ENCODE measurements around the gene CFLAR.

Gene CFLAR

DNA sequence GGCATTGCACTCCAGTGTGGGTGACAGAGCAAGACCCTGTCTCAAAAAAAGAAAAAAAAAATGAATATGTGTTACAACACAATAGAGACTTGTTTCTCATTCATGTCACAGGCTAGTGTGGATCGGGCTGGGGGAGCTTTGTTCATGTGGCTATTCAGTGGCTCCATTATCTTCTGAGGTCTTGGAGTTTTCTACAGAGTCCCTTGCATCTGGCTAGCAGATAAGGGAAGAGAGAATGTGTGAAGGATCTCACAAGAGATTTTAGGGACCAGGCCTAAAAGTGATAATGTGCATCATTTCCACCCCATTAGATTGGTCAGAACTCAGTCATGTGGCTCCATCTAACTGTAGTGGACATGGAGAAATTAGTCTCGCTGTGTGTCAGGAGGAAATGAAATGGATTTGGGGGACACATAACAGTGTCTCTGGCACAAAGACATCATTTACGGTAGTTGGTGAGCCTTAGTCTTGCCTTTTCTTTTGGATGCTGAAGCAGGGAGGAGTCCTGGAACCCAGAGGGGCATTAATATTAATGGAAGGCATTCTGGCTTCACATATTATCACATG lies 34.6 kb downstream of the CFLAR start:
- no peaks in the 10 kb centered on the region for H3K9me3 ChIP-seq (ENCODE audit: control insufficient read depth, insufficient read depth, low read depth, low read length)
- H3K4me1 ChIP-seq (ENCODE audit: control insufficient read depth, insufficient read depth, low read length), result peaks cover 22% of the 10 kb centered on the region
- no peak overlapping the region for H3K27ac ChIP-seq (ENCODE audit: low read depth, low read length)
- no peak overlapping the region for H3K9ac ChIP-seq (ENCODE audit: low read length)
- H3K27me3 ChIP-seq (ENCODE audit: control insufficient read depth, insufficient read depth, low read length), result no peaks in the 10 kb centered on the region
- no peak overlapping the region for H3K4me3 ChIP-seq (ENCODE audit: low read depth, low read length)
- no peaks in the 10 kb centered on the region for H3K36me3 ChIP-seq (ENCODE audit: control insufficient read depth, insufficient read depth, low read length)

DNA sequence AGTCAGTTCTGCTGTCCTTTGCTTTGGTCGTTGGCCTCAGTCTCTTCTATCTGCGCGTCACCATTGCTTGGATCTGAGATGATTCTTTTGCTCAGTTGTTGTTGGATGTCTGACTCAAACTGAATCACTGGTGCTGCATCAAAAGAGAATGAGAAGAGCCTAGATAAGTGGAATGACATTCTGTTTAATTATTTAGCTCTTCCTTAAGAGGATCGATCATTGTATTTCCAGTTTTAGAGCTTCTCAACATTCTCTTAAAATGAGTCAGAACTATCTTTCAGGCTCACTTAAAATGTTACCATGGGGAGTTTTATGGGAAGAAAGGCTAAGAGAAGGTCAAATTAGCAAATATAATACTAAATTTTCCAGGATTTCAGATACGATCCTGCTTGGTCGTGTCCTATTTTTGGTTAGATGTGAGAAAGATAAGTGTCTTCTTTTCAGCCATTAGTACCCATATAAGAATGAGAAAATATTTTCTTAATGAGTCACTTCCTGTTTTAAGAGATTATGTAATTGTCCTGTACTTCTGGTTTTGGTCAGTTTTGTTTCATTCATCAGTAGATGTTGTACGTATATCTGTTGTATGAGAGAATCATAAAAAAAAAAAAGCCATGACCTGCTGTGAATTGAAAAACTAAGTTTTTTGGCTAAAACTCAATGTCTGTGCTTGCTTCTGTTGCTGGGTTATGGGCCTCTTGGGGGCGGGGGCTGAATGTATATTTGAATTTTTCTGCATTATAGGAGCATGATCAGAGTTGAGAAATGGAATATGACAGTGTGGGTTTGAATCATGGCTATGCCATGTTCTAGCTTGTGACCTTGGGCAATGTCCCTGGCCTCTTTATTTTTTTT lies 35.4 kb downstream of the CFLAR start:
- H3K27me3 ChIP-seq (ENCODE audit: control insufficient read depth, insufficient read depth, low read length), result no peaks in the 10 kb centered on the region
- no peak overlapping the region for H3K9ac ChIP-seq (ENCODE audit: low read length)
- no peak overlapping the region for H3K4me3 ChIP-seq (ENCODE audit: low read depth, low read length)
- H3K9me3 ChIP-seq (ENCODE audit: control insufficient read depth, insufficient read depth, low read depth, low read length), result no peaks in the 10 kb centered on the region
- peaks cover 27% of the 10 kb centered on the region for H3K4me1 ChIP-seq (ENCODE audit: control insufficient read depth, insufficient read depth, low read length)
- H3K27ac ChIP-seq (ENCODE audit: low read depth, low read length), result peak overlapping the region; percentile 53; the same call in 1 of the 2 replicates
- no peaks in the 10 kb centered on the region for H3K36me3 ChIP-seq (ENCODE audit: control insufficient read depth, insufficient read depth, low read length)

DNA sequence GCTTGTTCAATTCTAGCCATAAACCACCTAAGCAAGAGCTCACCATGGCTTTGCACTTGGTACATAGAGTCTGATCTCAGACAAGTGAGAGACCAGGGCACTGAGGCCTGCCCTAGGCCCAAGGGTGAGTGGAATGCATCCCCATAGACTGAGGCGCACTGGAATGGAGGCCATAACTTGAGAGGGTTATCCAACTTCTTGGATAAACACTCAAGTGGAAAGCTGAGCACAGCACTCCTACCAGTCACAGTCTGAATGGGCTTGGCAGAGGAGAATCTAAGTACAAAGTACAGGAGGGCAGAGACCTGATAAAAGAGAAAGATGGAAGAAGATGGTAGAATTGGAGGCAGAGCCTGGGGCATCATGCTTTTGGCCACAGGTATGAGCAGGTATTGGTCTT lies 36.6 kb downstream of the CFLAR start:
- no peak overlapping the region for H3K4me3 ChIP-seq (ENCODE audit: low read depth, low read length)
- no peaks in the 10 kb centered on the region for H3K27me3 ChIP-seq (ENCODE audit: control insufficient read depth, insufficient read depth, low read length)
- no peak overlapping the region for H3K9ac ChIP-seq (ENCODE audit: low read length)
- peaks cover 29% of the 10 kb centered on the region for H3K4me1 ChIP-seq (ENCODE audit: control insufficient read depth, insufficient read depth, low read length)
- H3K9me3 ChIP-seq (ENCODE audit: control insufficient read depth, insufficient read depth, low read depth, low read length), result no peaks in the 10 kb centered on the region
- no peaks in the 10 kb centered on the region for H3K36me3 ChIP-seq (ENCODE audit: control insufficient read depth, insufficient read depth, low read length)
- H3K27ac ChIP-seq (ENCODE audit: low read depth, low read length), result no peak overlapping the region

DNA sequence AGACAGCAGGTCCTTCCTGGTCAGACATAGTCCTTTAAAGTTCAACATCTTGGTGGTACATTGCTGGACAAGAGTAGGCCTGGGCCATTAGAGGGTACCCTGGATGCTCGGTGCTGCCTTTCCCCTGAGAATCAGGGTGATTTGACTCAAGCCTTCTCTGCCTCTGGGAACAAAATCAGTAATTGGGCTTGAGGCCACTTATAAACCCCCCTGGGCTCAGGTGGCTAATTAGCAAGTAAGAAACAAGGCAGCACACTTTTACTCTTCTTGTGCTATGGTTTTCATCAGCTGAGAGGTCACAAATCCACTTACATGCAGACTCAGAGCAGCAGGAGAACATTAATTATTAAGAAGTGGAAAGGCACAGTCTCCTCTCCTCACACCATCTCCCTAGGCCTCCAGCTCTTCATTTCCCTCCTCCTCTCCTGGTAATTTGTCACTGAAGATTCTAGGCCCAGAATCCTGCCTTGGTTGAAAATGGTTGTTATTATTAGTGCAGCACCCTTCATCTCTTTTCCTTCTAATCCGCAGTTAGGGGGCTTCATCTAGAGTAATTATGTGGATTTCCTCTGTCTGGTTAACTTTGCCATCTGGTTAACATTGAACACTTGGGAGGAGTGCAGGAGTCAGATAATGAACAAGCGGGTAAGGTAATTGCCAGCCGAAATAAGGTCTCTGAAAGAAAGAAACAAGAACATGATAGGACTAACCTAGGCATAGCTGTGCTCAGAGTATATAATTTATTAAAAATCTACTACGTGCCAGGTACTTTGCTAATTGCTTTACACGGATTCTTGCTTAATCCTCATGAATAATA lies 37.2 kb downstream of the CFLAR start:
- Histone ChIP-seq H3K4me1 (ENCODE audit: control insufficient read depth, insufficient read depth, low read length) (peaks cover 35% of the 10 kb centered on the region), H3K9ac (ENCODE audit: low read length) (no peak overlapping the region), H3K36me3 (ENCODE audit: control insufficient read depth, insufficient read depth, low read length) (no peaks in the 10 kb centered on the region), H3K9me3 (ENCODE audit: control insufficient read depth, insufficient read depth, low read depth, low read length) (no peaks in the 10 kb centered on the region), H3K4me3 (ENCODE audit: low read depth, low read length) (no peak overlapping the region), H3K27ac (ENCODE audit: low read depth, low read length) (no peak overlapping the region), H3K27me3 (ENCODE audit: control insufficient read depth, insufficient read depth, low read length) (no peaks in the 10 kb centered on the region)

DNA sequence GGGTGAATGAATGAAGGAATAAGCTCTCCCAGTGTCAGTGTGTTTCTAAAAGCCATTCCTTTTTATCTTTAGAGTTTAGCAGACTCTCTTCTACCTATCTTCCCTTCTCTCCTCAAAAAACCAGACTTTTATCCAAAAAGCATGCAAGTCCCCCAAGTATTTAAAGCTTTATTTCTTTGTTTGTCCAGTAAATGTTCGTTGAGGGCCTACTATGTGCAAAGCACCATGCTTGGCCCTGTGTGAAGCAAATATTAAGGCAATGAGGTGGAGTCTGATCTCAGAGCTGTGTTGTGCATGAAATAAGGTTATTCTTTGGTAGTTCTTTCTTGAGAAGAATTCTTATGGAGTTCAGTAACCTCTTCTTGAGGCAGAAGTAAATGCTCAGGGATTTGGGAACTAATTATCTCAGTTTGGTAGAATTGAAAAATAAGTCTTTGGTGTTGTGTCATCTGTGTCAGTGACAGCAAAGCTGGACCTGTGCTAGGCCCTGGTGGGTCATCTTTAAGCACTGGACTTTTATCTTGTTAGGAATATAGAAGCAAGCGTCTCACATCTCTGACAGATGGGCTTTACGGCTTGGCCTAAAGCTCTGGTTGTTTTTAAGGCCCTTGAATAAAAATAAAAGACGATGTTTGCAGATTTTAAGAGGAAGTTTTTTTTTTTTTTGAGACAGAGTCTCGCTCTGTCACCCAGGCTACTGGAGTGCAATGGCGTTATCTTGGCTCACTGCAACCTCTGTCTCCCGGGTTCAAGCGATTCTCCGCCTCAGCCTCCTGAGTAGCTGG lies 38.8 kb downstream of the CFLAR start:
- Histone ChIP-seq H3K9me3 (ENCODE audit: control insufficient read depth, insufficient read depth, low read depth, low read length) (no peaks in the 10 kb centered on the region), H3K4me1 (ENCODE audit: control insufficient read depth, insufficient read depth, low read length) (peaks cover 21% of the 10 kb centered on the region), H3K9ac (ENCODE audit: low read length) (no peak overlapping the region), H3K36me3 (ENCODE audit: control insufficient read depth, insufficient read depth, low read length) (no peaks in the 10 kb centered on the region), H3K27me3 (ENCODE audit: control insufficient read depth, insufficient read depth, low read length) (no peaks in the 10 kb centered on the region), H3K27ac (ENCODE audit: low read depth, low read length) (no peak overlapping the region), H3K4me3 (ENCODE audit: low read depth, low read length) (no peak overlapping the region)

DNA sequence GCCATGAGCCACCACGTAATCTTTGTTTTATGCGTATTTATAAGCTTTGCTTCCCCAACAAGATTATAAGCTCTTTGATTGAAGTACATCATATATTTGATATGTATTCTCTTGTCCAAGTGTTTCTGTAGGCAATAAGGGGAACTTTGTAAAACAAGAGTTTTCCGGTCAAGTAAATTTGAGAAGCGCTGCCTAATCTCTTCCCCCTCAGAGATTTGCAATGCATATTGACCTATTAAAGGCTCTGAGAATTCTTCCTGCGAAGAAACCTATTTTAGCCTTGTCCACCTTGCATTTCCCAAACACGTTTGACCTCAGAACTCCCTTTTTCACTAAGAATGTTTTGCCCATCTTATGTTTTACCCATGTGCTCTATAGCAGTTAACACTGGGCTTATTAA lies 40.1 kb downstream of the CFLAR start:
- Histone ChIP-seq H3K4me1 (ENCODE audit: control insufficient read depth, insufficient read depth, low read length) (peaks cover 18% of the 10 kb centered on the region), H3K9ac (ENCODE audit: low read length) (no peak overlapping the region), H3K4me3 (ENCODE audit: low read depth, low read length) (no peak overlapping the region), H3K27ac (ENCODE audit: low read depth, low read length) (no peak overlapping the region), H3K9me3 (ENCODE audit: control insufficient read depth, insufficient read depth, low read depth, low read length) (no peaks in the 10 kb centered on the region), H3K36me3 (ENCODE audit: control insufficient read depth, insufficient read depth, low read length) (peaks cover 4% of the 10 kb centered on the region; the same call in 1 of the 2 replicates), H3K27me3 (ENCODE audit: control insufficient read depth, insufficient read depth, low read length) (no peaks in the 10 kb centered on the region)

DNA sequence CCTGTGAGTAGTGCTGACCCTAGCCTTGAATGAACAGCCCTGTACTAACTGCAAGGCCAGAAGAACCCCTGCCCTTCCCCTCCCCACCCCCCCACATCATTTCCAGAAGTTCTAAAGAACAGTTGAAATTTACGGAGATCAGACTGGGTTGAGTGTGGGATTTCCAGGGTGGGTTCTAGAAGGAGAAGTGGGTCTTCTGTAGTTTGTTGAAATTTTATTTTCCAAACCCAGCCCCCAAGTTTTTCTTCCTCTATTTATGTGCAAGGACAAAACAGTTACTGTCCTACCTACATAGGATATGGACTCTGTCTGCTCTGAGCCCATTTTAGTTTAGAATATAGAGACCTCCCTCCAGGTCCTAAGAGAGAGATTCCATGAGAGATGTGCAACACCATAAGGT lies 40.7 kb downstream of the CFLAR start:
- Histone ChIP-seq H3K36me3 (ENCODE audit: control insufficient read depth, insufficient read depth, low read length) (peaks cover 4% of the 10 kb centered on the region; the same call in 1 of the 2 replicates), H3K4me3 (ENCODE audit: low read depth, low read length) (no peak overlapping the region), H3K27ac (ENCODE audit: low read depth, low read length) (no peak overlapping the region), H3K4me1 (ENCODE audit: control insufficient read depth, insufficient read depth, low read length) (peaks cover 14% of the 10 kb centered on the region), H3K27me3 (ENCODE audit: control insufficient read depth, insufficient read depth, low read length) (no peaks in the 10 kb centered on the region), H3K9me3 (ENCODE audit: control insufficient read depth, insufficient read depth, low read depth, low read length) (no peaks in the 10 kb centered on the region), H3K9ac (ENCODE audit: low read length) (no peak overlapping the region)

DNA sequence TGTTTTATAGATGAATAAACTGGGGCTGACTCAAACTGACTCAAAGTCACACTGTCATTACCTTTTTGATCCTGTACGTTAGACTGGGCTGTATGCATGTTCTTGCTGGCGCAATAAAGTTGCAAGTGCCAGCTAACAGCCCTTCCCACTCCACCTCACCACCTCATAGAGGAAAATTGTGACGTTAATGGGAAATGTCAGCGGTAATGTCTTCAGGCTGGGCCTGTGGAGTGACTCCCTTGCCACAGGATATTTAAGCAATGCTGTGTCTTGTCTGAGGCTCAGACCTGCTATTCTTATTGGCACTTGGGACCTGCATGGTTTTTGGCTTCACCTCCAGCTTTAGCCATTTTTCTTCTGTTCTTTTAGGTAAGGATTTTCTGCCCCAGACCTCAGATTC lies 41.7 kb downstream of the CFLAR start:
- H3K27ac ChIP-seq (ENCODE audit: low read depth, low read length), result peak overlapping the region; percentile 22; the same call in 1 of the 2 replicates
- no peak overlapping the region for H3K4me3 ChIP-seq (ENCODE audit: low read depth, low read length)
- H3K36me3 ChIP-seq (ENCODE audit: control insufficient read depth, insufficient read depth, low read length), result peaks cover 7% of the 10 kb centered on the region; the same call in 1 of the 2 replicates
- peak overlapping the region; percentile 44 for H3K9ac ChIP-seq (ENCODE audit: low read length)
- H3K9me3 ChIP-seq (ENCODE audit: control insufficient read depth, insufficient read depth, low read depth, low read length), result no peaks in the 10 kb centered on the region
- H3K4me1 ChIP-seq (ENCODE audit: control insufficient read depth, insufficient read depth, low read length), result peaks cover 14% of the 10 kb centered on the region
- no peaks in the 10 kb centered on the region for H3K27me3 ChIP-seq (ENCODE audit: control insufficient read depth, insufficient read depth, low read length)

DNA sequence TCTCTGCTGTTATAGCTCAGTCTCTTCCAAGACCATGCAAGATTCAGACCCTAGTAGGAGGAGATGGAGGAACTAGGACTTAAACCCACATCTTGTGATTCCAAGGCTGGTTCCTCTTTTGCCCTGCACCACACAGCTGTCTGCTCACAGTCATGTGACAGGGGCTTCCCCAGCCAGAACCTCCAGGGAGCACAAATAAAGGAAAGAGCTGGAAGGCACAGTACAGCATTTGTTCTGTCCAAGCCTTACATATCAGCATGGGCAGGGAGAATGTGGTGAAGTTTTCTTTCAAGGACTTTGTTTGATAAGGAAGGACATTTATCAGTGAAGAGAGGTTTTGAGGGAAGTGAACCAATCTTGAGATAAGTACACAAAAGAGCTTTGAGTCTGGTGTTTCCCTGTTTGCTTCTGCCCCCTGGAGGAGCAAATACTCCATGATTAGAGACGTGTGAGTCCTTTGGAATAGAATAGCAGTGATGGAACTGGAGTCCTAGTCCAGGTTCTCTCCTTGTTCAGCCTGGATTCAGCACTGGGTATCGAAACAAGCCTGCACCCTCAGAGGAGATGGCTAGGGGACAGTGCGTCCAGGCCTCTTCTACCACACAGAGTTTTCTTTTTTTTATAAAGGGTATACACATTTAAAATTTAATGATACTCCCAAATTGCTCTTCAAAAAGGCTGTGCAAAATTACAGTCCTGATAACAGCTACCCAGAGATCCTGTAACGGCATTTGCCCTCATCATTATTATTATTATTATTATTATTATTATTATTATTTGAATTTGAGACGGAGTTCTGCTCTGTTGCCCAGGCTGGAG lies 42.4 kb downstream of the CFLAR start:
- H3K9ac ChIP-seq (ENCODE audit: low read length), result peak overlapping the region; percentile 44
- no peaks in the 10 kb centered on the region for H3K27me3 ChIP-seq (ENCODE audit: control insufficient read depth, insufficient read depth, low read length)
- no peaks in the 10 kb centered on the region for H3K9me3 ChIP-seq (ENCODE audit: control insufficient read depth, insufficient read depth, low read depth, low read length)
- peaks cover 8% of the 10 kb centered on the region; the same call in 1 of the 2 replicates for H3K36me3 ChIP-seq (ENCODE audit: control insufficient read depth, insufficient read depth, low read length)
- H3K4me1 ChIP-seq (ENCODE audit: control insufficient read depth, insufficient read depth, low read length), result peaks cover 14% of the 10 kb centered on the region
- peak overlapping the region; percentile 22; the same call in 1 of the 2 replicates for H3K27ac ChIP-seq (ENCODE audit: low read depth, low read length)
- no peak overlapping the region for H3K4me3 ChIP-seq (ENCODE audit: low read depth, low read length)

DNA sequence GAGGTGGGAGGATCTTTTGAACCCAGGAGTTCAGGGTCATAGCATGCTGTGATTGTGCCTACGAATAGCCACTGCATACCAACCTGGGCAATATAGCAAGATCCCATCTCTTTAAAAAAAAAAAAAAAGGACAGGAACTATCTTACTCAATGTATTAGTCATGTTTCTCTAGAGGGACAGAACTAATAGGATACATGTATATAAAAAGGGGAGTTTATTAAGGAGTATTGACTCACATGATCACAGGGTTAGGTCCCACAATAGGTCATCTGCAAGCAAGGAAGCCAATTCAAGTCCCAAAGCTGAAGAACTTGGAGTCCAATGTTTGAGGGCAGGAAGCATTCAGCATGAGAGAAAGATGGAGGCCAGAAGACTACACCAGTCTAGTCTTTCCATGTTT lies 48.2 kb downstream of the CFLAR start:
- H3K9ac ChIP-seq (ENCODE audit: low read length), result no peak overlapping the region
- no peak overlapping the region for H3K4me3 ChIP-seq (ENCODE audit: low read depth, low read length)
- no peaks in the 10 kb centered on the region for H3K27me3 ChIP-seq (ENCODE audit: control insufficient read depth, insufficient read depth, low read length)
- H3K9me3 ChIP-seq (ENCODE audit: control insufficient read depth, insufficient read depth, low read depth, low read length), result peaks cover 11% of the 10 kb centered on the region
- no peaks in the 10 kb centered on the region for H3K4me1 ChIP-seq (ENCODE audit: control insufficient read depth, insufficient read depth, low read length)
- no peak overlapping the region for H3K27ac ChIP-seq (ENCODE audit: low read depth, low read length)
- peaks cover 25% of the 10 kb centered on the region for H3K36me3 ChIP-seq (ENCODE audit: control insufficient read depth, insufficient read depth, low read length)

Data from HUES6 (cell line).